HFF-Myc (cell line): ENCODE data around the gene ATP6V1B1.

Experiments used
- DNase-seq: peaks from one replicate; pipeline ENCODE4 v3.0.0-alpha.2; 2011; ENCODE audit warnings: low read depth; ENCODE audit errors: extremely low read depth
- H3K4me3 ChIP-seq: replicated peaks from 2 replicates; pipeline ENCODE4 v1.5.1; 2011; ENCODE audit warnings: low read depth, mild to moderate bottlenecking, control low read depth, low read length
- TF ChIP-seq, protein P1 (sequence below): IDR thresholded peaks from 2 replicates; pipeline ENCODE4 v1.5.1; 2012; ENCODE audit warnings: mild to moderate bottlenecking, low read depth, low read length, control low read depth; ENCODE audit errors: missing control alignments

The ATP6V1B1 gene

DNA sequence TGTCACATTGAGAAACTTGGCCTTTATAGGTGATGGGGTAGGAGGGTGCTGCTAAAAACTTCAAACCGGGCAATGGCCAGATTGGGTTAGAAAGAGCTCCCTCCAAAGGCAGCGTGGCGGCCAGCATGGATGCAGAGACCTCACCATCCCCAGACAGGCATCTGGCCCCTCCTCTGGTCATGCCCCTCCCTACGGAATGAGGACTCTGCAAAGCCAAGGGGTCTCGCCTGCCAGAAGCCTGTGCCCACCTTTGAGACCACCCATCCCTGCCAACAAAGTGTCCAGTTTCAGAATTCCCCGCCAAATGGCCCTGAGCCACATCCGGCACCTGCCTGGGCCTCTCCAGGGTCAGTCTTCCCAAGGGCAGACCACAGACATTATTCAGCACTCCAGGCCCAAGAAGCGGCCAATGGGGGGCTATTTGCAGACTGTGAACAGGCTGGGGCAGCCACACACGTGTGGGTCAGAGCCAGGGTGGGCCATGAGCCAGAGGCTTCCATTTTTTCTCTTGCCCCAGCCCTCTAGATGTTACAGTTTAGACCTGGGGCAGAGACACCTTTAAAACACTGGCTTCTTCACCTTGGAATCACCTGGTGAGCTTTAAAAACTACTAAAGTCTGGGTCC, 4.2 kb upstream of the ATP6V1B1 start:
- H3K4me3 ChIP-seq, result no peak overlapping the region
- TF ChIP-seq, protein P1, sequence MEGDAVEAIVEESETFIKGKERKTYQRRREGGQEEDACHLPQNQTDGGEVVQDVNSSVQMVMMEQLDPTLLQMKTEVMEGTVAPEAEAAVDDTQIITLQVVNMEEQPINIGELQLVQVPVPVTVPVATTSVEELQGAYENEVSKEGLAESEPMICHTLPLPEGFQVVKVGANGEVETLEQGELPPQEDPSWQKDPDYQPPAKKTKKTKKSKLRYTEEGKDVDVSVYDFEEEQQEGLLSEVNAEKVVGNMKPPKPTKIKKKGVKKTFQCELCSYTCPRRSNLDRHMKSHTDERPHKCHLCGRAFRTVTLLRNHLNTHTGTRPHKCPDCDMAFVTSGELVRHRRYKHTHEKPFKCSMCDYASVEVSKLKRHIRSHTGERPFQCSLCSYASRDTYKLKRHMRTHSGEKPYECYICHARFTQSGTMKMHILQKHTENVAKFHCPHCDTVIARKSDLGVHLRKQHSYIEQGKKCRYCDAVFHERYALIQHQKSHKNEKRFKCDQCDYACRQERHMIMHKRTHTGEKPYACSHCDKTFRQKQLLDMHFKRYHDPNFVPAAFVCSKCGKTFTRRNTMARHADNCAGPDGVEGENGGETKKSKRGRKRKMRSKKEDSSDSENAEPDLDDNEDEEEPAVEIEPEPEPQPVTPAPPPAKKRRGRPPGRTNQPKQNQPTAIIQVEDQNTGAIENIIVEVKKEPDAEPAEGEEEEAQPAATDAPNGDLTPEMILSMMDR, result no peak
- DNase-seq, result no peak

DNA sequence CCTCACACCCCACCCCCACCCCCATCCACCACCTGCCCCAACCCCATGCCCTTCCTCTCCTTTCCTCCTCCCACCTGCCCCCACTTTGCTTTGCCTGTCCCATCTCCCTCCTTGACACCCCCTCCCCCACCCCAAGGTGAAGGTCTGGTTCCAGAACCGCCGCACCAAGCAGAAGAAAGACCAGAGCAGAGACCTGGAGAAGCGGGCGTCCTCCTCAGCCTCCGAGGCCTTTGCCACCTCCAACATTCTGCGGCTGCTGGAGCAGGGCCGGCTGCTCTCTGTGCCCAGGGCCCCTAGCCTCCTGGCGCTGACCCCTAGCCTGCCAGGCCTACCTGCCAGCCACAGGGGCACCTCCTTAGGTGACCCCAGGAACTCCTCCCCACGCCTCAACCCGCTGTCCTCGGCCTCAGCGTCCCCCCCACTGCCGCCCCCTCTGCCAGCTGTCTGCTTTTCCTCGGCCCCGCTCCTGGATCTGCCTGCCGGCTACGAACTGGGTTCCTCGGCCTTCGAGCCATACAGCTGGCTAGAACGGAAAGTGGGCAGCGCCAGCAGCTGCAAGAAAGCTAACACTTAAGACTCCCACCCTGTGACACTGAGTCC, 3.0 kb upstream of the ATP6V1B1 start:
- TF ChIP-seq, protein P1, result no peak
- H3K4me3 ChIP-seq, result no peak overlapping the region
- no peak for DNase-seq

DNA sequence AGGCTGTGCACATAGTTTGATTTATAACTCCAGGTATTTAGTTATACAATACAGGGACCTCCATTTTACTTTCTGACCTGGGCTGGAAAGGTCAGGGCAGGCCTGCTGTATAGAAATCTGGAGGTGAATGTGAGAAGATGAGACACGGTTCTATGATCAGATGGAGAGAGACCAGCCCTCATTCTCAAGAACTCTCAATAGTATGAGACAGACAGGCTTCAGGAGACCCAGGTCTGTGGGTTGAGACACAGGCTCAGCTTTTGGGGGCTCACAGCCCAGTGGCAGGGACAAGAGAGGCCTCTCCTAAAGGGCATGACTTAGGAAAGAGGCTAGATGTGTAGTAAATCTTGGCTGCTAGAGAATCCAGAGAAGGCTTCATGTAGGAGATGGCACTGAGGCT, 719 bp upstream of the ATP6V1B1 start:
- TF ChIP-seq, protein P1, result no peak
- H3K4me3 ChIP-seq, result no peak overlapping the region
- DNase-seq, result no peak

GRCh38 chr2:70936165-70936978, 672 bp downstream of the ATP6V1B1 start:
- H3K4me3 ChIP-seq, result no peak overlapping the region
- no peak for DNase-seq

GRCh38 chr2:70936979-70937811, 1.5 kb downstream of the ATP6V1B1 start:
- TF ChIP-seq, protein P1, result no peak
- DNase-seq, result no peak
- no peak overlapping the region for H3K4me3 ChIP-seq

More at GRCh38 chr2:70936165-70936978, 672 bp downstream of the ATP6V1B1 start:
- TF ChIP-seq, protein P1, result no peak

DNA sequence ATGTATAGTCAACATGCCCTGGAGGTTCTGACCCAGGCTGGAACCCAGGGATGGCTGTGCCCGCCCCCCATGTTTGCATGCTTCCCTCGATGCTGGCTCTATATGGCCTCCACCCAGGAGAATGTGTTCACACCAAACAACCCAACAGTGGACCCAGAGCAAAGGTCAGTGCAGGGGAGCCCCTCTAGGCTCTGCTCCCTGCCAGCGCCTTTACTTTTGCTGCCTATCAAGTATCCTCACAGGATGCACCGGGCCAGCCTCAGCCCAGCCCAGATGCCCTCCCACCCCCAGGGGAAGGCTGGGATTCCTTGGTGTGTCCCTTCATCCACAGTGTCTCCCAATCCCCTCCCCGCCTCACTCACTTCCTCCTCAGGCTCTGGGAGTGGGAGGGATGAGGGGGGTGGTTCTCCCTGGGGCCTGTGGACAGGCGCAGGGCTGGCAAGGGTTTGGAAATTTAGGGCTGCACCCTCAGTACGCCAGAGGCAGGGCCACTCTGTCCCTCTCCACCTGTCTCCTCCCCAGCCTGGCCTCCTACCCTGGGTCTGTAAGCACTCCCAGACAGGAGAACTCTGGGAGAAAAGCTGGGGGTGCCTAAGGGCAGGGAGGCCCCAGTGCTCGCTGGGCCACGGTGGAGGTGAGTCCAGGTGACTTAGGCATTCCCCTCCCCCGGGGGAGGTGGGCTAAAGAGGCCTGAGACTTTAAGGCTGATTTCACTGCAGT, 2.3 kb downstream of the ATP6V1B1 start:
- TF ChIP-seq, protein P1, result no peak
- H3K4me3 ChIP-seq, result no peak overlapping the region
- DNase-seq, result no peak
